Sigmoid colon (tissue), 7 donors: ENCODE data around the gene KMT5C. TPM values are rescaled to one million over a fixed set of nuclear protein-coding genes. Genes with fewer than 3 reads are reported as not detected.

ENCODE experiments used
- DNase-seq: peaks from one replicate; pipeline ENCODE4 v3.0.0-alpha.2; 2019
- H3K27ac ChIP-seq, 4 donors: fragments of 200-600 bp; sonication (generic); one replicate each; pipeline ENCODE4 v1.5.1; 2016 to 2019; ENCODE audit warnings: mild to moderate bottlenecking in 1 of 4
- H3K27me3 ChIP-seq, 3 donors: fragments of 200-600 bp; sonication (generic); one replicate each; pipeline ENCODE4 v1.5.1; 2019; ENCODE audit warnings: mild to moderate bottlenecking in 1 of 3
- H3K36me3 ChIP-seq, 4 donors: fragments of 200-600 bp; sonication (generic); one replicate each; pipeline ENCODE4 v1.5.1; 2016 to 2019
- H3K4me1 ChIP-seq, 4 donors: fragments of 200-600 bp; sonication (generic); one replicate each; pipeline ENCODE4 v1.5.1; 2017 to 2019
- H3K4me3 ChIP-seq, 4 donors: fragments of 200-600 bp; sonication (generic); one replicate each; pipeline ENCODE4 v1.5.1; 2017 to 2019; ENCODE audit warnings: mild to moderate bottlenecking in 2 of 4, moderate library complexity in 1 of 4
- H3K9me3 ChIP-seq, 4 donors: fragments of 200-600 bp in 3 of 4; sonication (generic) in 3 of 4; one replicate each; pipeline versions ENCODE4 v1.5.1 to v1.6.1; 2013 to 2019
- CTCF ChIP-seq, 4 experiments: fragments of 450-650 bp in 3 of 4; fragments of 200-600 bp in 1 of 4; IDR thresholded peaks; one replicate each; pipeline ENCODE4 v1.5.1; 2016 to 2019; ENCODE audit warnings: antibody characterized with exemption in 4 of 4, mild to moderate bottlenecking in 3 of 4, moderate library complexity in 2 of 4
- EP300 ChIP-seq, 4 donors: sonication (generic); formaldehyde crosslinking; IDR thresholded peaks; one replicate each; pipeline ENCODE4 v1.6.1; 2017; ENCODE audit warnings: antibody characterized with exemption in 4 of 4
- POLR2A ChIP-seq, 2 donors: fragments of 450-650 bp; IDR thresholded peaks; one replicate each; pipeline ENCODE4 v1.6.1; 2016; ENCODE audit warnings: antibody characterized with exemption in 2 of 2, mild to moderate bottlenecking in 2 of 2, moderate library complexity in 2 of 2
- POLR2AphosphoS5 ChIP-seq, 4 donors: sonication (generic); formaldehyde crosslinking; IDR thresholded peaks; one replicate each; pipeline ENCODE4 v1.6.1; 2017; ENCODE audit warnings: antibody characterized with exemption in 4 of 4
- WGBS, 2 donors: extraction: QIAGEN DNeasy Blood & Tissue Kit; methylation state at CpG; one replicate each; pipeline ENCODE4 v1.1.7; 2013; 5-methylcytosine and 5-hydroxymethylcytosine counted together
- intact Hi-C: fragments of 100-400 bp; cut with DNase I; formaldehyde crosslinking; loops from one replicate; pipeline ENCODE4 v1.15.1; 2023
- polyA plus RNA-seq, 3 donors: library from polyadenylated mRNA; stranded (reverse); fragments of 200-250 nt; gene quantifications; one replicate each; pipeline ENCODE4 v1.2.3, GENCODE V29; 2013
- total RNA-seq, 4 donors: library from RNA; depleted of rRNA; stranded (reverse); fragments of >200 nt; gene quantifications; one replicate each; pipeline ENCODE4 v1.1.0, GENCODE V29; 2016
- donor health status: healthy with polysubstance abuse.
- donor health status: Bipolar disorder and iron deficiency.
- donor health status: healthy.

The KMT5C gene
- total and polyA plus RNA-seq, 7 donors, result 3.0 to 14.8 (median 9.1) TPM

- intact Hi-C loops, result loop anchor here (1.0 kb wide), 2 partner anchors 44 to 81 kb away; partner anchors contain the start of gene KMT5C
- Histone ChIP-seq H3K27ac (peak overlapping the region; percentile 94 to 97 (median 96)), H3K36me3 (peaks cover 12 to 14% (median 13%) of the 10 kb centered on the region in 4 donors), H3K4me1 (peaks cover 0 to 44% (median 38%) of the 10 kb centered on the region in 4 donors), H3K9me3 (no peaks in the 10 kb centered on the region), H3K4me3 (peak overlapping the region; percentile 27 to 95 (median 83)), H3K27me3 (no peaks in the 10 kb centered on the region)
- no peak for TF ChIP-seq CTCF (IDR thresholded peaks at IDR 0.05)
- peak in 2 of 4 donors; percentile 65 to 67 for TF ChIP-seq POLR2AphosphoS5 (IDR thresholded peaks at IDR 0.05)
- no peak for TF ChIP-seq POLR2A (IDR thresholded peaks at IDR 0.05)
- DNase-seq, result peak; percentile 83
- WGBS, 2 donors, result 3% methylated on average over 88 of the region's 88 CpGs
Observed at GRCh38 chr19:55383279-55384130, 43.8 kb downstream of the KMT5C start.

- H3K27ac ChIP-seq, result peak within 1 kb of the TSS; percentile 94 to 97 (median 96)
- no peaks in the 10 kb centered on the region for H3K9me3 ChIP-seq
- peaks cover 0 to 53% (median 46%) of the 10 kb centered on the region in 4 donors for H3K4me1 ChIP-seq
- 5 to 9% methylated on average over 72 of the region's 72 CpGs for WGBS, 2 donors
- DNase-seq, result no peak
- TF ChIP-seq POLR2A (IDR thresholded peaks at IDR 0.05), result no peak
- TF ChIP-seq CTCF (IDR thresholded peaks at IDR 0.05), result no peak
- no peak for TF ChIP-seq EP300 (IDR thresholded peaks at IDR 0.05)
- no peak for TF ChIP-seq POLR2AphosphoS5 (IDR thresholded peaks at IDR 0.05)
- H3K27me3 ChIP-seq, result no peaks in the 10 kb centered on the region
- H3K4me3 ChIP-seq, result peak within 1 kb of the TSS; percentile 39 to 95 (median 83)
- H3K36me3 ChIP-seq, result peaks cover 15 to 20% (median 17%) of the 10 kb centered on the region in 4 donors
- intact Hi-C loops, result no loop called here
Observed at GRCh38 chr19:55384131-55384919, 44.6 kb downstream of the KMT5C start, which contains the start of gene TMEM238. Gene TMEM238 (minus strand): TSS chr19:55384292. CDS start chr19:55384259, 33 bp downstream.

GRCh38 chr19:55384920-55385723 lies 45.4 kb downstream of the KMT5C start:
- TF ChIP-seq POLR2A (IDR thresholded peaks at IDR 0.05) (peak in 1 of 2 donors; percentile 35), POLR2AphosphoS5 (IDR thresholded peaks at IDR 0.05) (peak in 3 of 4 donors; percentile 2 to 41 (median 9)), EP300 (IDR thresholded peaks at IDR 0.05) (no peak)
- peaks cover 15 to 28% (median 17%) of the 10 kb centered on the region in 4 donors for H3K36me3 ChIP-seq
- 2 to 4% methylated on average over 34 of the region's 34 CpGs for WGBS, 2 donors
- DNase-seq, result peak; percentile 99
- no peaks in the 10 kb centered on the region for H3K9me3 ChIP-seq
- peaks cover 0 to 59% (median 52%) of the 10 kb centered on the region in 4 donors for H3K4me1 ChIP-seq
- intact Hi-C loops, result loop anchor here (1.0 to 5.0 kb wide), 4 partner anchors 22 to 1518 kb away; partner anchors contain the start of genes BRSK1, HSPBP1, MYADM and UBE2S
- H3K27ac ChIP-seq, result peak overlapping the region; percentile 94 to 97 (median 96)
- H3K4me3 ChIP-seq, result peak overlapping the region; percentile 39 to 95 (median 83)
- H3K27me3 ChIP-seq, result no peaks in the 10 kb centered on the region

- 0 to 1% methylated on average over 68 of the region's 68 CpGs for WGBS, 2 donors
- Histone ChIP-seq H3K27ac (peak within 1 kb of the TSS; percentile 94 to 97 (median 96)), H3K36me3 (peaks cover 15 to 33% (median 17%) of the 10 kb centered on the region in 4 donors), H3K4me3 (peak within 1 kb of the TSS; percentile 80 to 95 (median 88)), H3K9me3 (no peaks in the 10 kb centered on the region), H3K27me3 (no peaks in the 10 kb centered on the region), H3K4me1 (peaks cover 0 to 59% (median 54%) of the 10 kb centered on the region in 4 donors)
- peak; percentile 99 for DNase-seq
- TF ChIP-seq POLR2A (IDR thresholded peaks at IDR 0.05), result peak; percentile 99
- TF ChIP-seq EP300 (IDR thresholded peaks at IDR 0.05), result no peak
- peak; percentile 99 to 100 (median 100) for TF ChIP-seq POLR2AphosphoS5 (IDR thresholded peaks at IDR 0.05)
- TF ChIP-seq CTCF (IDR thresholded peaks at IDR 0.05), result no peak
- intact Hi-C loops, result loop anchor here (1.0 to 5.0 kb wide), 4 partner anchors 21 to 1519 kb away; partner anchors contain the start of genes BRSK1, HSPBP1, MYADM and UBE2S
Observed at GRCh38 chr19:55385724-55386492, 46.2 kb downstream of the KMT5C start, which contains the start of gene RPL28. Gene RPL28 (plus strand): TSS chr19:55385932. CDS start chr19:55386358, 426 bp downstream.
